ENCODE results near the gene CCL5. TPM values are rescaled to one million over a fixed set of nuclear protein-coding genes. Genes with fewer than 3 reads are reported as not detected.

Gene CCL5
- 0.76 to 1.5 TPM (median 1.3 TPM) in 5 replicates for total RNA-seq (2022; extraction: Qiagen RNA extraction)

GRCh38 chr17:35879773-35880654 is at the start of gene CCL5:
CCL5 (minus strand) TSS chr17:35880360.

DNA sequence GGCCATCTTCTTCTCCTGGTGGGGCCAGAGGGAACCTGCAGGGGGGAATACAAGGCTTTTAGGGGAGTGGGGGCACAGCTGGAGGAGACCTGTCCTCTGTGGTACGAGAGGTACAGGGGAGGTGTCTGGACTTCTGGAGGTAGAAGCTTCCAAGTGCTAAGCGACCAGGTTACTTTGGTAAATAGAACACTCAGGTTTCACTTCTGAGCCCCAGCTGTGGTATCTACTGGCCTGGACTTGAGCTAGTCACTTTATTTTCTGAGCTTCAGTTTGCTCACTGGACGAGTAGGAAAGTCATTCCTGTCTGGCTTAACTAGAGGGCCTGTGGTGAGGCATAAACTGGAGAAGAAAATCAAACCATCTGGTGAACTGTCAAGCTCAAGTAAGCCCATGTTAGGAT is 11.4 kb downstream of the CCL5 start, which contains the start of gene HEATR9:
Gene HEATR9 (minus strand): TSS at position 155 of the 400 bp plus-strand sequence. CDS start 149 bp downstream, at position 6.

Other genes starting within 250 kb of the CCL5 start
- gene RASL10B, start 148.7 kb downstream of the CCL5 start, total RNA-seq (2022; extraction: Qiagen RNA extraction) = 0.13 to 0.15 TPM (median 0.14 TPM) in 5 replicates
- gene GAS2L2, start 127.1 kb downstream of the CCL5 start, total RNA-seq (2022; extraction: Qiagen RNA extraction) = 0.05 to 0.16 TPM (median 0.07 TPM) in 5 replicates
- 0.23 to 0.44 TPM (median 0.41 TPM) in 4 of 5 replicates, not detected in the other for gene C17orf50, start 119.5 kb downstream of the CCL5 start, total RNA-seq (2022; extraction: Qiagen RNA extraction)
- gene MMP28, start 84.7 kb downstream of the CCL5 start, total RNA-seq (2022; extraction: Qiagen RNA extraction) = 5.2 to 8.2 TPM (median 6.7 TPM) in 5 replicates
- 198 to 262 TPM (median 206 TPM) in 5 replicates for gene TAF15, start 70.9 kb downstream of the CCL5 start, total RNA-seq (2022; extraction: Qiagen RNA extraction)
- gene HEATR9, start 11.5 kb downstream of the CCL5 start, total RNA-seq (2022; extraction: Qiagen RNA extraction) = not detected in 5 replicates
- 2.4 to 3.0 TPM (median 2.8 TPM) in 5 replicates for gene RDM1, start 50.4 kb upstream of the CCL5 start, total RNA-seq (2022; extraction: Qiagen RNA extraction)
- not detected in 5 replicates for gene LYZL6, start 63.4 kb upstream of the CCL5 start, total RNA-seq (2022; extraction: Qiagen RNA extraction)
- not detected in 5 replicates for gene CCL16, start 101.1 kb upstream of the CCL5 start, total RNA-seq (2022; extraction: Qiagen RNA extraction)
- not detected in 5 replicates for gene CCL14, start 106.4 kb upstream of the CCL5 start, total RNA-seq (2022; extraction: Qiagen RNA extraction)
- 0.09 to 0.13 TPM in 2 of 5 replicates, not detected in the others for gene CCL15, start 121.2 kb upstream of the CCL5 start, total RNA-seq (2022; extraction: Qiagen RNA extraction)
- gene CCL23, start 137.6 kb upstream of the CCL5 start, total RNA-seq (2022; extraction: Qiagen RNA extraction) = not detected in 5 replicates
- not detected in 5 replicates for gene CCL18, start 183.9 kb upstream of the CCL5 start, total RNA-seq (2022; extraction: Qiagen RNA extraction)
- gene CCL3, start 209.8 kb upstream of the CCL5 start, total RNA-seq (2022; extraction: Qiagen RNA extraction) = not detected in 5 replicates
- not detected in 5 replicates for gene CCL4, start 223.5 kb upstream of the CCL5 start, total RNA-seq (2022; extraction: Qiagen RNA extraction)

Data from A549 treated with Hydrocortisone at 1 μM for 4 hours (cell line).